Upper lobe of left lung (tissue), 4 donors: ENCODE measurements around the gene MOCS2.

Experiments used
- EP300 ChIP-seq, 4 donors: sonication (generic); formaldehyde crosslinking; IDR thresholded peaks; one replicate each; pipeline ENCODE4 v1.5.1; 2017; ENCODE audit warnings: antibody characterized with exemption in 4 of 4, control low read depth in 2 of 4
- POLR2A ChIP-seq, 4 donors: fragments of 450-650 bp; IDR thresholded peaks; one replicate each; pipeline ENCODE4 v1.5.1; 2016 to 2017; ENCODE audit warnings: antibody characterized with exemption in 4 of 4, mild to moderate bottlenecking in 2 of 4
- POLR2AphosphoS5 ChIP-seq, 2 donors: sonication (generic); formaldehyde crosslinking; IDR thresholded peaks; one replicate each; pipeline ENCODE4 v1.5.1; 2017; ENCODE audit warnings: antibody characterized with exemption in 2 of 2
- TF ChIP-seq, protein P1 (sequence below), 6 experiments: fragments of 450-650 bp in 4 of 6; fragments of 200-600 bp in 2 of 6; sonication (generic) in 2 of 6; IDR thresholded peaks; one replicate each; pipeline ENCODE4 v1.5.1; 2016 to 2019; ENCODE audit warnings: antibody characterized with exemption in 6 of 6

DNA sequence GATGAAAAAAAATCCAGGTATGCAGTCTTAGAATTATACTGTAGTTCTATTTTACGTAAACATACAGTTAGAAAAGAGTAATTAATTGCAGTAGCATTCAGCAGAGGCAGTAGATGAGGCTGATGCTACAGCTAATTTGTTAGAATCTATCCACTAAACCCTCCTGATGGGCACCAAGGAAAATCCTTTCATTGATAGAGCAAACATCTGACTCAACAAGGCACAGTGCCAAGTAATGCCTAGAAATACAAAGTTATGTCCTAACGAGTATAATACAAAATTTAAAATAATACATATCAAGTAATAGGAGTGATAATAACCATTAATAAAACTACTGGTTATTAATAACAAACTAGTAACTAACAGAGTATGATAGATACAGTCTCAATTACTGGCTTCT, 9.0 kb downstream of the MOCS2 start:
- TF ChIP-seq, protein P1, sequence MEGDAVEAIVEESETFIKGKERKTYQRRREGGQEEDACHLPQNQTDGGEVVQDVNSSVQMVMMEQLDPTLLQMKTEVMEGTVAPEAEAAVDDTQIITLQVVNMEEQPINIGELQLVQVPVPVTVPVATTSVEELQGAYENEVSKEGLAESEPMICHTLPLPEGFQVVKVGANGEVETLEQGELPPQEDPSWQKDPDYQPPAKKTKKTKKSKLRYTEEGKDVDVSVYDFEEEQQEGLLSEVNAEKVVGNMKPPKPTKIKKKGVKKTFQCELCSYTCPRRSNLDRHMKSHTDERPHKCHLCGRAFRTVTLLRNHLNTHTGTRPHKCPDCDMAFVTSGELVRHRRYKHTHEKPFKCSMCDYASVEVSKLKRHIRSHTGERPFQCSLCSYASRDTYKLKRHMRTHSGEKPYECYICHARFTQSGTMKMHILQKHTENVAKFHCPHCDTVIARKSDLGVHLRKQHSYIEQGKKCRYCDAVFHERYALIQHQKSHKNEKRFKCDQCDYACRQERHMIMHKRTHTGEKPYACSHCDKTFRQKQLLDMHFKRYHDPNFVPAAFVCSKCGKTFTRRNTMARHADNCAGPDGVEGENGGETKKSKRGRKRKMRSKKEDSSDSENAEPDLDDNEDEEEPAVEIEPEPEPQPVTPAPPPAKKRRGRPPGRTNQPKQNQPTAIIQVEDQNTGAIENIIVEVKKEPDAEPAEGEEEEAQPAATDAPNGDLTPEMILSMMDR (IDR thresholded peaks at IDR 0.05), result no peak
- no peak for TF ChIP-seq POLR2AphosphoS5 (IDR thresholded peaks at IDR 0.05)
- TF ChIP-seq POLR2A (IDR thresholded peaks at IDR 0.05), result no peak
- no peak for TF ChIP-seq EP300 (IDR thresholded peaks at IDR 0.05)
